ENCODE results near the gene PPM1N.

- TF ChIP-seq CTCF (IDR thresholded peaks at IDR 0.05; ENCODE audit: low read length) (no peak), EZH2 (optimal IDR thresholded peaks at IDR 0.05; ENCODE audit: low read depth, low read length) (no peak), EZH2phosphoT487 (IDR thresholded peaks at IDR 0.05; ENCODE audit: low read length) (no peak)
Observed at GRCh38 chr19:45474606-45475521, 23.4 kb upstream of the PPM1N start.
